Transverse colon (tissue), 4 donors: Measurements from ENCODE around the gene LPCAT1. TPM values are rescaled to one million over a fixed set of nuclear protein-coding genes. Genes with fewer than 3 reads are reported as not detected.

Experiments
- DNase-seq: peaks from one replicate; pipeline ENCODE4 v3.0.0-alpha.2; 2019
- H3K27ac ChIP-seq, 4 donors: fragments of 200-600 bp; sonication (generic); 2 replicates each; pipeline ENCODE4 v1.5.1; 2016 to 2018; ENCODE audit warnings: inconsistent platforms in 4 of 4
- H3K27me3 ChIP-seq: fragments of 200-600 bp; sonication (generic); 2 replicates; pipeline ENCODE4 v1.5.1; 2017; ENCODE audit warnings: inconsistent platforms
- H3K36me3 ChIP-seq, 4 donors: fragments of 200-600 bp; sonication (generic); 2 replicates each; pipeline ENCODE4 v1.5.1; 2017 to 2019; ENCODE audit warnings: inconsistent platforms in 4 of 4
- H3K4me1 ChIP-seq, 4 donors: fragments of 200-600 bp; sonication (generic); 2 replicates each; pipeline ENCODE4 v1.5.1; 2017 to 2020; ENCODE audit warnings: inconsistent platforms in 4 of 4
- H3K4me3 ChIP-seq, 4 donors: fragments of 200-600 bp; sonication (generic); 1 replicate in 1 of 4; 2 replicates in 3 of 4; pipeline versions ENCODE4 v1.5.1 to v1.6.1; 2017 to 2019; ENCODE audit warnings: inconsistent platforms in 4 of 4
- H3K9me3 ChIP-seq, 2 donors: fragments of 200-600 bp; sonication (generic); 2 replicates each; pipeline ENCODE4 v1.5.1; 2017 to 2019; ENCODE audit warnings: inconsistent platforms in 2 of 2
- EP300 ChIP-seq: sonication (generic); formaldehyde crosslinking; IDR thresholded peaks from one replicate; pipeline ENCODE4 v1.6.1; 2017; ENCODE audit warnings: antibody characterized with exemption, low read depth
- POLR2A ChIP-seq: fragments of 450-650 bp; IDR thresholded peaks from one replicate; pipeline ENCODE4 v1.6.1; 2016; ENCODE audit warnings: antibody characterized with exemption, mild to moderate bottlenecking, moderate library complexity
- POLR2AphosphoS5 ChIP-seq, 3 donors: sonication (generic); formaldehyde crosslinking; IDR thresholded peaks; one replicate each; pipeline ENCODE4 v1.6.1; 2016; ENCODE audit warnings: antibody characterized with exemption in 3 of 3
- WGBS, 2 donors: methylation state at CpG; one replicate each; pipeline ENCODE4 v1.1.5; 2018; ENCODE audit warnings: low coverage in 1 of 2; 5-methylcytosine and 5-hydroxymethylcytosine counted together
- in situ Hi-C, 4 donors: fragments of 200-750 bp; cut with MboI; loops; one replicate each; pipeline versions ENCODE4 v1.15.0 to v1.15.1; 2017; ENCODE audit warnings: low sequenced_read_pairs in 3 of 4, low pct_ligation_motif_present in 1 of 4, low pct_unique_long_range_greater_than_20kb in 1 of 4
- intact Hi-C: fragments of 100-400 bp; cut with DNase I; formaldehyde crosslinking; loops from one replicate; pipeline ENCODE4 v1.15.1; 2023; ENCODE audit warnings: low total_unique reads
- total RNA-seq, 4 donors: library from RNA; depleted of rRNA; stranded (reverse); fragments of >200 nt; gene quantifications; one replicate each; pipeline ENCODE4 v1.1.0, GENCODE V29; 2016
- TF ChIP-seq, protein P1 (sequence below), 5 experiments: fragments of 200-600 bp in 3 of 5; fragments of 450-650 bp in 2 of 5; sonication (generic) in 3 of 5; IDR thresholded peaks; 1 replicate in 2 of 5; 2 replicates in 3 of 5; pipeline ENCODE4 v1.5.1; 2016 to 2017; ENCODE audit warnings: antibody characterized with exemption in 5 of 5, inconsistent platforms in 3 of 5, mild to moderate bottlenecking in 2 of 5, moderate library complexity in 1 of 5

LPCAT1 gene
- total RNA-seq, 4 donors from 2014 or later, result 10.0 to 50.5 (median 21.0) TPM

DNA sequence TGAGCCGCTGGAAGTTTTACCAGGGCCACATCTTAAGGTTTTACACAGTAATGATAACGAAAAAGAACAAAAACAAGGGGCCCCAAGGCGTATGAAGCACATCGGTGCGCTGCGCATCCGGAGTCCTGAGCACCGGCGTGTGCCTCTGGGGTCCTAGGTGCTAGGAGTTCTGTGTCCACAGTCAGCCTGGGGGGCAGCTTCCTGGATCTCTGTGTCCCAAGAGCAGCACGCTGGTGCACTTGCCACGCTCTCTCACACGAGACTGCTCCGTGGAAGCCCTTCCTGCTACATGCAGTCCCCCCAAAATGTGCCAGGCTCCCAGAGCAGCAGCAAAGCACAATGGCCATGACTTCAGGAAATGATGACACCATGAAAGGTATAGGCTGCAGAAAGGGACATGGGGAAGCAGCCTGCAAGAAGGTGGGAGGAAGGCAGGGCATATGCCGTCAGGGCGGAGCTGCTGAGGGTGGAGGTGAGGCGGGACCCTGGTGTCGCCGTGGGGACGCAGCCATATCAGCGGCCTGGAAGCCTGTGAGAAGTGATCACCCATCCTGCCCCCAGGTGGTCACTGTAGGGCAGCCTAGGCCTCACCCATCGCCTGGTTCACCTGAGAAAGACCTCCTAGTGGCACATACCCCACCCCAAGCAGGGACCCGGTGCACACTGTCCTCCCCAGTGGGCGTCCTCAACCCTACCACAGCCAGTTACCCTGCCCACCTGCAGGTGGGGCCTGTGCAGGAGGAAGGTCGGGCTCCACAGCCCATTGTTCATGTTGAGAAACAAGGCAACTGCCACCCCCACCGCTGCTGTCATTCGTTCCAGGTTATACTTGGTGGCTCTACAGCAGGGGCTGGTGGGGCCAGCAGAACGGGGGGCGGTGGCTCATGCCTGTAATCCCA, 54.9 kb downstream of the LPCAT1 start:
- no peaks in the 10 kb centered on the region for H3K36me3 ChIP-seq
- no peak overlapping the region for H3K4me3 ChIP-seq
- no peaks in the 10 kb centered on the region for H3K27me3 ChIP-seq
- no peak for DNase-seq
- in situ Hi-C loops, result no loop called here
- WGBS, 2 donors, result 74 to 89% methylated on average over 5 to 28 of the region's 28 CpGs
- H3K27ac ChIP-seq, result no peak overlapping the region
- no peaks in the 10 kb centered on the region for H3K4me1 ChIP-seq
- no peak for TF ChIP-seq POLR2A
- no peak for TF ChIP-seq EP300
- TF ChIP-seq, protein P1, sequence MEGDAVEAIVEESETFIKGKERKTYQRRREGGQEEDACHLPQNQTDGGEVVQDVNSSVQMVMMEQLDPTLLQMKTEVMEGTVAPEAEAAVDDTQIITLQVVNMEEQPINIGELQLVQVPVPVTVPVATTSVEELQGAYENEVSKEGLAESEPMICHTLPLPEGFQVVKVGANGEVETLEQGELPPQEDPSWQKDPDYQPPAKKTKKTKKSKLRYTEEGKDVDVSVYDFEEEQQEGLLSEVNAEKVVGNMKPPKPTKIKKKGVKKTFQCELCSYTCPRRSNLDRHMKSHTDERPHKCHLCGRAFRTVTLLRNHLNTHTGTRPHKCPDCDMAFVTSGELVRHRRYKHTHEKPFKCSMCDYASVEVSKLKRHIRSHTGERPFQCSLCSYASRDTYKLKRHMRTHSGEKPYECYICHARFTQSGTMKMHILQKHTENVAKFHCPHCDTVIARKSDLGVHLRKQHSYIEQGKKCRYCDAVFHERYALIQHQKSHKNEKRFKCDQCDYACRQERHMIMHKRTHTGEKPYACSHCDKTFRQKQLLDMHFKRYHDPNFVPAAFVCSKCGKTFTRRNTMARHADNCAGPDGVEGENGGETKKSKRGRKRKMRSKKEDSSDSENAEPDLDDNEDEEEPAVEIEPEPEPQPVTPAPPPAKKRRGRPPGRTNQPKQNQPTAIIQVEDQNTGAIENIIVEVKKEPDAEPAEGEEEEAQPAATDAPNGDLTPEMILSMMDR (IDR thresholded peaks at IDR 0.05), result no peak
- no peak for TF ChIP-seq POLR2AphosphoS5 (IDR thresholded peaks at IDR 0.05)
- intact Hi-C loops, result no loop called here
- no peaks in the 10 kb centered on the region for H3K9me3 ChIP-seq

DNA sequence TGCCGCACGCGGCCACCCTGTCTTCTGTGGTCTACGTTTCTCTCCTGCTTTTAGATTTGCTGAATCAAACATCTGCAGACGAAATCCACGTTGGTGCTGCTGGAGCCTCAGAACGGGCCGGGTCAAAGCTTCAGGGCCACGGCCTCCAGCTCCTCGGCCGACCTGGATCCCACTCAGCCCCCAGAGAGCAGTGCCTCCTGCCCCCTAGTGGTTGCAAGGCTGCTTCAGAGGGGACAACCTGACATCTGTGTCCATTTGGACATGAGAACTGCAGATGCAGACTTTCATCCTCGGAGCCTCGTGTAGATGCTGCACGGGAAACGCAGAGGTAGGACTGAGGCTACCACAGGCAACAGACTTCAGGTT, 55.5 kb downstream of the LPCAT1 start:
- in situ Hi-C loops (no loop called here), intact Hi-C loops (no loop called here)
- DNase-seq, result no peak
- no peak overlapping the region for H3K4me3 ChIP-seq
- H3K36me3 ChIP-seq, result peaks cover 0 to 4% (median 0%) of the 10 kb centered on the region in 4 donors
- WGBS, 2 donors, result 53% methylated on average over 15 of the region's 15 CpGs; no CpG with 5 or more reads in 1 of the 2 donors
- no peak overlapping the region for H3K27ac ChIP-seq
- TF ChIP-seq, protein P1 (IDR thresholded peaks at IDR 0.05), result peak; percentile 34 to 54 (median 44)
- TF ChIP-seq POLR2AphosphoS5 (IDR thresholded peaks at IDR 0.05), result no peak
- no peaks in the 10 kb centered on the region for H3K4me1 ChIP-seq
- no peaks in the 10 kb centered on the region for H3K9me3 ChIP-seq
- H3K27me3 ChIP-seq, result no peaks in the 10 kb centered on the region

DNA sequence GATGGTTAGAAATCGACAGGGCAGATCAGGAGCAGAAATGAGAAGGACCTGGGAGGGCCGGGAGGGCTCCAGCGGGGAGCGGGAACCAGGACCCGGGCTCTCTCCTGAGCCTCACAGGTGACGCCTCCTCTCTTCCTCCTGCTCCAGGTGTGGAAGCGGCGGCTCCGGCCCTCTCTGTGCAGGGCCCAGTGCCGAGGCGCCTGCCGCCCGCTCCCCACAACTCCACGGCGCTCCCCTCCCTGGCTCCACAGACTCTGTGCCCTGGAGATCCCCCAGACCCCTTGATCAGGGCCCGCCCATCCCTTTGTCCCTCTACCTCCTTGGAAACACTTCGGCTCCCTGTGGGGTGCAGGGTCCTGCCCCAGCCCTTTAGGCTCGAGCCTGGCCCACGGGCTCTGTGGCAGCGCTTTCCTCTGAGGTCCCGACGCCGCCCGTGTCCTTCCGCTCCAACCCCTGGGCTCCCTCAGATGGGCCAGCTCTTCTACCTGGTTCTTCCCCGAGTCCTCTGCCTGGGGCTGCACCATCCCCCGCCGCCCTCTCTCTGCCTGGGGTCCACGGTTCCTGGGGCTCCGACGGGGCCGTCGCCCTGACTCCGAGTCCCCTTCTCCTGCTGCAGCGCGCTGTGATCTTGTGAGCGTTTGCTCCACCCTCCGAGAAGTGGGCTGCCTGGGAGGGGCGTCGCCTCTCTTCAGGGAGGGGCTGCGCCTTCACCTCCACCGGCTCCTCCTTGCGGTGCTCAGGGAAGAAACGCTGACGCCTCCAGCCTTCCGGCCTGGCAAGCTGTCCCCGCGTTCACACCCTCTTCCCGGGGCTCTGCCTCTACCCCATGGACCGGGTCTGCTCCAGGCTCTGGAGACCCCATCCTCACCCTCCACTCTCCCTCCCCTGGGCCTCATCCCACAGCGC, 56.2 kb downstream of the LPCAT1 start:
- Histone ChIP-seq H3K4me1 (no peaks in the 10 kb centered on the region), H3K36me3 (peaks cover 0 to 8% (median 0%) of the 10 kb centered on the region in 4 donors), H3K27me3 (no peaks in the 10 kb centered on the region), H3K27ac (no peak overlapping the region), H3K4me3 (no peak overlapping the region), H3K9me3 (no peaks in the 10 kb centered on the region)
- TF ChIP-seq, protein P1 (IDR thresholded peaks at IDR 0.05), result no peak
- no peak for TF ChIP-seq POLR2A
- TF ChIP-seq EP300, result no peak
- TF ChIP-seq POLR2AphosphoS5 (IDR thresholded peaks at IDR 0.05), result no peak
- intact Hi-C loops, result no loop called here
- in situ Hi-C loops, result no loop called here
- no peak for DNase-seq
- WGBS, 2 donors, result 96 to 100% methylated on average over 1 to 43 of the region's 51 CpGs

DNA sequence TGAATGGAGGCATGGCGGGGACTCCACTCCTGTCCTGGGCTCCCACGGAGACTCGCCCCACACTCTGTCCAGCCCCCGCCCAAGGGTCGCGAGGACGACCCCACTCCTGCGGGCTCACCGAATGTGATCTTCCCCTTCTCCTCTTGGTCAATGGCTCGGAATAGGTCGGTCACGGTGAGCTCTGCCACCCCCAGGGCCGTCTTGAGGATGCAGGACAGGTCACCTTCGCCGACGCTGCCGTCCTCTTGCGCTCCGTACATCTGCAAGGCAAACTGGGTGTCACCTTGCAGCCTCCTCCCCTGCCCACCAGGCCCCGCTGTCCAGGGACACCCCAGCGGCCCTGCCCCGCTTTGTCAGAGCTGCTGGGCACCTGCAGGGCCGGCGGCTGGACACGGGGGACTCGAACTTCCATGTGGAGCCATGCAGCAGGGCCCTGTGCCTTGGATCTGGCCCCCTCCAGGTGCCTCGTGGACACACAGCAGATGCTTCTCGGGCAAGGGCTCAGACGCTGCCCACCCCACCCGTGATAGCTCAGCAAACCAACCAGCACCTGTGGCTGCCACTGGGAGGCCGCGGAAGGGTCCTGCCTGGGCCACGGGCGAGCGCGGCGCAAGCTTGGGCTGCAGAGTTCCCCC, 57.0 kb downstream of the LPCAT1 start:
- Histone ChIP-seq H3K36me3 (peaks cover 0 to 8% (median 0%) of the 10 kb centered on the region in 4 donors), H3K9me3 (no peaks in the 10 kb centered on the region), H3K27me3 (no peaks in the 10 kb centered on the region), H3K4me1 (no peaks in the 10 kb centered on the region), H3K4me3 (no peak overlapping the region), H3K27ac (no peak overlapping the region)
- intact Hi-C loops (no loop called here), in situ Hi-C loops (no loop called here)
- 95 to 100% methylated on average over 1 to 34 of the region's 37 CpGs for whole genome bisulfite sequencing, 2 donors
- TF ChIP-seq, protein P1 (IDR thresholded peaks at IDR 0.05), result no peak
- TF ChIP-seq EP300, result no peak
- TF ChIP-seq POLR2A, result no peak
- no peak for DNase-seq
